Astrocyte (in vitro differentiated cells and primary cell): Measurements from ENCODE around the gene JOSD2.

Experiments
- EZH2 ChIP-seq: IDR thresholded peaks from 2 replicates; pipeline ENCODE4 v1.6.1; 2012; ENCODE audit warnings: mild to moderate bottlenecking, low read length, inconsistent platforms; ENCODE audit not compliant: insufficient read depth
- TF ChIP-seq, protein P1 (sequence below): IDR thresholded peaks from 2 replicates; pipeline ENCODE4 v1.5.1; 2011; ENCODE audit warnings: low read depth, mild to moderate bottlenecking, inconsistent platforms, low read length, moderate library complexity; ENCODE audit not compliant: insufficient read depth

DNA sequence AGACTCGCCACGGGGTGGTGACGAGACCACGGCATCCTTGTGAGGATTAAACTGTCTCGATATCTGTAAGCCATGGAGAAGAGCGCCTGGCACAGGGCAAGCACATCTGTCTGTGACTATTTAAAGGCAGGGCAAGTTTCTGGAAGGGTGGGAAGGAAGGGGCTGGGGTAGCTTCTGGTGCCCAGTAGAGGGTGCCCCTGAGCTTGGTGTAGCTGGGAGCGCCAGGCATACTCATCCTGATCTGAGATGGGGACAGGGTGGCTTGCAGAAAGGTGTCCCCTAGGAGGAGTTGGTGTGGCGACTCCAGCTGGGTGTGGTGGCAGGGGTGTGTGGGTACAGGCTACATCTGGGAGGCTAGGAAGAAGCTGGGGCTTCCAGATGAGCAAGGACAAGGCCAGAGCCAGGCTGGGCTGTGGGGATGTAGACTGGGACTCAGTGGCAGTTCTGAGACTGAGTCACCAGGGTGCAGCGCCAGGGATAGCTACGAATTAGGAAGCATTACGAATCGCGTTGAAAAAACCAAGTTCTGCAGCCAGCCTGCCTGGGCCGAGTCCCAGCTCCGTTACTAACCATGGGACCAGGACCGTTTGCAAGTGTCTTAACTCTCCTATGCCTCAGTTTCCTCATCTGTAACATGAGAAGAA is 25.8 kb upstream of the JOSD2 start:
- TF ChIP-seq, protein P1, sequence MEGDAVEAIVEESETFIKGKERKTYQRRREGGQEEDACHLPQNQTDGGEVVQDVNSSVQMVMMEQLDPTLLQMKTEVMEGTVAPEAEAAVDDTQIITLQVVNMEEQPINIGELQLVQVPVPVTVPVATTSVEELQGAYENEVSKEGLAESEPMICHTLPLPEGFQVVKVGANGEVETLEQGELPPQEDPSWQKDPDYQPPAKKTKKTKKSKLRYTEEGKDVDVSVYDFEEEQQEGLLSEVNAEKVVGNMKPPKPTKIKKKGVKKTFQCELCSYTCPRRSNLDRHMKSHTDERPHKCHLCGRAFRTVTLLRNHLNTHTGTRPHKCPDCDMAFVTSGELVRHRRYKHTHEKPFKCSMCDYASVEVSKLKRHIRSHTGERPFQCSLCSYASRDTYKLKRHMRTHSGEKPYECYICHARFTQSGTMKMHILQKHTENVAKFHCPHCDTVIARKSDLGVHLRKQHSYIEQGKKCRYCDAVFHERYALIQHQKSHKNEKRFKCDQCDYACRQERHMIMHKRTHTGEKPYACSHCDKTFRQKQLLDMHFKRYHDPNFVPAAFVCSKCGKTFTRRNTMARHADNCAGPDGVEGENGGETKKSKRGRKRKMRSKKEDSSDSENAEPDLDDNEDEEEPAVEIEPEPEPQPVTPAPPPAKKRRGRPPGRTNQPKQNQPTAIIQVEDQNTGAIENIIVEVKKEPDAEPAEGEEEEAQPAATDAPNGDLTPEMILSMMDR = no peak
- no peak for TF ChIP-seq EZH2
